Measurements from ENCODE around the gene SCYL1.

SCYL1 gene

GRCh38 chr11:65532388-65533064, 7.6 kb downstream of the SCYL1 start:
- in situ Hi-C loops (cut with HindIII; ENCODE audit: low sequenced_read_pairs) = no loop called here

- in situ Hi-C loops (cut with HindIII; ENCODE audit: low sequenced_read_pairs) = no loop called here
These were observed 10.2 kb downstream of the SCYL1 start for GRCh38 chr11:65535102-65535501.

GRCh38 chr11:65536412-65537295, 11.8 kb downstream of the SCYL1 start:
- in situ Hi-C loops (cut with HindIII; ENCODE audit: low sequenced_read_pairs) = no loop called here

GRCh38 chr11:65537296-65537597, 12.4 kb downstream of the SCYL1 start:
- in situ Hi-C loops (cut with HindIII; ENCODE audit: low sequenced_read_pairs) = no loop called here

- in situ Hi-C loops (cut with HindIII; ENCODE audit: low sequenced_read_pairs) = no loop called here
These were observed 12.8 kb downstream of the SCYL1 start for GRCh38 chr11:65537620-65538231.

- in situ Hi-C loops (cut with HindIII; ENCODE audit: low sequenced_read_pairs) = no loop called here
These were observed 13.5 kb downstream of the SCYL1 start for GRCh38 chr11:65538232-65538914.

GRCh38 chr11:65538915-65539743, 14.2 kb downstream of the SCYL1 start:
- in situ Hi-C loops (cut with HindIII; ENCODE audit: low sequenced_read_pairs) = no loop called here

- in situ Hi-C loops (cut with HindIII; ENCODE audit: low sequenced_read_pairs) = no loop called here
These were observed 14.9 kb downstream of the SCYL1 start for GRCh38 chr11:65539744-65540289.

GRCh38 chr11:65540290-65541092, 15.6 kb downstream of the SCYL1 start:
- in situ Hi-C loops (cut with HindIII; ENCODE audit: low sequenced_read_pairs) = no loop called here

- in situ Hi-C loops (cut with HindIII; ENCODE audit: low sequenced_read_pairs) = no loop called here
These were observed 16.5 kb downstream of the SCYL1 start for GRCh38 chr11:65541093-65541982.

- in situ Hi-C loops (cut with HindIII; ENCODE audit: low sequenced_read_pairs) = no loop called here
These were observed 18.0 kb downstream of the SCYL1 start for GRCh38 chr11:65542738-65543390.

- in situ Hi-C loops (cut with HindIII; ENCODE audit: low sequenced_read_pairs) = no loop called here
These were observed 21.0 kb downstream of the SCYL1 start for GRCh38 chr11:65545853-65546216.

- in situ Hi-C loops (cut with HindIII; ENCODE audit: low sequenced_read_pairs) = no loop called here
These were observed 21.5 kb downstream of the SCYL1 start for GRCh38 chr11:65546217-65546958.

- in situ Hi-C loops (cut with HindIII; ENCODE audit: low sequenced_read_pairs) = no loop called here
These were observed 22.7 kb downstream of the SCYL1 start for GRCh38 chr11:65547446-65548125.

- in situ Hi-C loops (cut with HindIII; ENCODE audit: low sequenced_read_pairs) = no loop called here
These were observed 23.5 kb downstream of the SCYL1 start for GRCh38 chr11:65548395-65548794.

- in situ Hi-C loops (cut with HindIII; ENCODE audit: low sequenced_read_pairs) = no loop called here
These were observed 24.2 kb downstream of the SCYL1 start for GRCh38 chr11:65549096-65549495.
